Endodermal cell (in vitro differentiated cells): ENCODE measurements around the gene CELF4. TPM values are rescaled to one million over a fixed set of nuclear protein-coding genes. Genes with fewer than 3 reads are reported as not detected.

ENCODE experiments used
- DNase-seq: peaks from one replicate; pipeline ENCODE4 v3.0.0-alpha.2; 2017
- H3K27ac ChIP-seq: 2 replicates; pipeline ENCODE4 v1.5.1; 2013; ENCODE audit warnings: mild to moderate bottlenecking, low read depth, low read length, moderate library complexity
- H3K27me3 ChIP-seq: 2 replicates; pipeline ENCODE4 v1.6.1; 2013; ENCODE audit warnings: mild to moderate bottlenecking, low read length, moderate library complexity; ENCODE audit not compliant: insufficient read depth, control insufficient read depth, poor library complexity, severe bottlenecking
- H3K36me3 ChIP-seq: 2 replicates; pipeline ENCODE4 v1.7.0; 2013; ENCODE audit warnings: mild to moderate bottlenecking, low read length, moderate library complexity; ENCODE audit not compliant: control insufficient read depth, insufficient read depth
- H3K4me1 ChIP-seq: one replicate; pipeline ENCODE4 v1.7.0; 2013; ENCODE audit warnings: low read length; ENCODE audit not compliant: control insufficient read depth, insufficient read depth
- H3K4me3 ChIP-seq: 2 replicates; pipeline ENCODE4 v1.5.1; 2013; ENCODE audit warnings: mild to moderate bottlenecking, low read length, moderate library complexity
- H3K9ac ChIP-seq: 2 replicates; pipeline ENCODE4 v1.6.1; 2013; ENCODE audit warnings: mild to moderate bottlenecking, low read length, moderate library complexity; ENCODE audit not compliant: poor library complexity, severe bottlenecking; ENCODE audit errors: extremely low read depth
- H3K9me3 ChIP-seq: 2 replicates; pipeline ENCODE4 v1.6.1; 2013; ENCODE audit warnings: mild to moderate bottlenecking, low read length, moderate library complexity; ENCODE audit not compliant: control insufficient read depth
- H3K27ac Mint-ChIP-seq: 2 replicates; pipeline ENCODE4 v1.8.0; 2020; ENCODE audit warnings: mixed read lengths
- H3K27me3 Mint-ChIP-seq: 2 replicates; pipeline ENCODE4 v1.8.0; 2021; ENCODE audit warnings: mild to moderate bottlenecking, mixed read lengths; ENCODE audit not compliant: insufficient read depth
- H3K36me3 Mint-ChIP-seq: 2 replicates; pipeline ENCODE4 v1.8.0; 2020; ENCODE audit warnings: low read depth, mixed read lengths
- H3K4me1 Mint-ChIP-seq: 2 replicates; pipeline ENCODE4 v1.8.0; 2020; ENCODE audit warnings: mixed read lengths
- H3K4me3 Mint-ChIP-seq: 2 replicates; pipeline ENCODE4 v1.8.0; 2020; ENCODE audit warnings: mild to moderate bottlenecking, moderate library complexity, mixed read lengths
- H3K9me3 Mint-ChIP-seq: 2 replicates; pipeline ENCODE4 v1.8.0; 2020; ENCODE audit warnings: mild to moderate bottlenecking, mixed read lengths
- CTCF ChIP-seq: fragments of 200-600 bp; sonication (generic); conservative IDR thresholded peaks from 2 replicates; pipeline ENCODE4 v1.5.0; 2021; ENCODE audit warnings: antibody characterized with exemption, mild to moderate bottlenecking
- WGBS, 2 experiments: methylation state at CpG; one replicate each; pipeline versions ENCODE4 v1.1.5 to v1.1.7; 2013; ENCODE audit warnings: missing lambda C conversion rate in 2 of 2, mixed read lengths in 1 of 2; ENCODE audit not compliant: insufficient coverage in 1 of 2, insufficient read length in 1 of 2; 5-methylcytosine and 5-hydroxymethylcytosine counted together
- total RNA-seq, 2 donors: library from RNA; stranded (reverse); fragmentation: NEBNext Ultra II Directional in 1 of 2; extraction: Animal tissue kit (Norgen Biotek cat#: 25700) in 1 of 2; gene quantifications; 2 replicates in 1 of 2; 3 replicates in 1 of 2; pipeline ENCODE4 v1.2.1, GENCODE V29; 2021

Gene CELF4
- total RNA-seq, 2 donors from 2014 or later: 5.7 to 6.7 TPM

- Mint-ChIP-seq H3K4me1 (peaks cover 41% of the 10 kb centered on the region), H3K9me3 (no peaks in the 10 kb centered on the region), H3K27me3 (peaks cover 36% of the 10 kb centered on the region), H3K27ac (no peak overlapping the region), H3K4me3 (no peak overlapping the region), H3K36me3 (no peaks in the 10 kb centered on the region)
- no peak overlapping the region for H3K27ac ChIP-seq
- DNase-seq: peak; percentile 48
- H3K4me1 ChIP-seq: peaks cover 4% of the 10 kb centered on the region
- H3K36me3 ChIP-seq: no peaks in the 10 kb centered on the region
- no peaks in the 10 kb centered on the region for H3K9me3 ChIP-seq
- H3K9ac ChIP-seq: no peak overlapping the region
- H3K4me3 ChIP-seq: no peak overlapping the region
- WGBS, 2 experiments: 87 to 88% methylated on average over 6 to 10 of the region's 10 CpGs
- no peak for TF ChIP-seq CTCF
- H3K27me3 ChIP-seq: peaks cover 7% of the 10 kb centered on the region
Observed at GRCh38 chr18:37575646-37576045, 10.0 kb upstream of the CELF4 start.

GRCh38 chr18:37574113-37574512, 8.5 kb upstream of the CELF4 start:
- H3K27me3 ChIP-seq: peaks cover 20% of the 10 kb centered on the region
- H3K4me1 Mint-ChIP-seq: peaks cover 46% of the 10 kb centered on the region
- H3K4me3 ChIP-seq: no peak overlapping the region
- H3K27ac ChIP-seq: no peak overlapping the region
- peak; percentile 55 for DNase-seq
- no peak overlapping the region for H3K27ac Mint-ChIP-seq
- H3K27me3 Mint-ChIP-seq: peaks cover 51% of the 10 kb centered on the region
- no peaks in the 10 kb centered on the region for H3K9me3 ChIP-seq
- 87% methylated on average over 7 of the region's 7 CpGs; no CpG with 5 or more reads in 1 of the 2 experiments for WGBS, 2 experiments
- no peaks in the 10 kb centered on the region for H3K9me3 Mint-ChIP-seq
- no peaks in the 10 kb centered on the region for H3K36me3 ChIP-seq
- TF ChIP-seq CTCF: no peak
- H3K36me3 Mint-ChIP-seq: no peaks in the 10 kb centered on the region
- H3K4me3 Mint-ChIP-seq: no peak overlapping the region
- H3K9ac ChIP-seq: no peak overlapping the region
- H3K4me1 ChIP-seq: peaks cover 4% of the 10 kb centered on the region

GRCh38 chr18:37572736-37573135, 7.1 kb upstream of the CELF4 start:
- peaks cover 65% of the 10 kb centered on the region for H3K27me3 Mint-ChIP-seq
- no peak overlapping the region for H3K9ac ChIP-seq
- no peak for TF ChIP-seq CTCF
- peaks cover 4% of the 10 kb centered on the region for H3K4me1 ChIP-seq
- H3K36me3 Mint-ChIP-seq: no peaks in the 10 kb centered on the region
- H3K4me1 Mint-ChIP-seq: peaks cover 37% of the 10 kb centered on the region
- no peak overlapping the region for H3K4me3 Mint-ChIP-seq
- WGBS, 2 experiments: 67 to 93% methylated on average over 1 to 3 of the region's 3 CpGs
- peak; percentile 34 for DNase-seq
- no peaks in the 10 kb centered on the region for H3K9me3 Mint-ChIP-seq
- no peaks in the 10 kb centered on the region for H3K9me3 ChIP-seq
- H3K27ac ChIP-seq: no peak overlapping the region
- no peak overlapping the region for H3K4me3 ChIP-seq
- H3K36me3 ChIP-seq: no peaks in the 10 kb centered on the region
- H3K27me3 ChIP-seq: peaks cover 34% of the 10 kb centered on the region
- no peak overlapping the region for H3K27ac Mint-ChIP-seq
